Cardiac ventricle fibroblast (primary cell): ENCODE measurements around the gene INTS1. TPM values are rescaled to one million over a fixed set of nuclear protein-coding genes. Genes with fewer than 3 reads are reported as not detected.

Experiments used
- total RNA-seq: library from RNA; depleted of rRNA; stranded (reverse); fragments of >200 nt; gene quantifications from 2 replicates; pipeline ENCODE4 v1.2.3, GENCODE V29; 2015

Gene INTS1, protein sequence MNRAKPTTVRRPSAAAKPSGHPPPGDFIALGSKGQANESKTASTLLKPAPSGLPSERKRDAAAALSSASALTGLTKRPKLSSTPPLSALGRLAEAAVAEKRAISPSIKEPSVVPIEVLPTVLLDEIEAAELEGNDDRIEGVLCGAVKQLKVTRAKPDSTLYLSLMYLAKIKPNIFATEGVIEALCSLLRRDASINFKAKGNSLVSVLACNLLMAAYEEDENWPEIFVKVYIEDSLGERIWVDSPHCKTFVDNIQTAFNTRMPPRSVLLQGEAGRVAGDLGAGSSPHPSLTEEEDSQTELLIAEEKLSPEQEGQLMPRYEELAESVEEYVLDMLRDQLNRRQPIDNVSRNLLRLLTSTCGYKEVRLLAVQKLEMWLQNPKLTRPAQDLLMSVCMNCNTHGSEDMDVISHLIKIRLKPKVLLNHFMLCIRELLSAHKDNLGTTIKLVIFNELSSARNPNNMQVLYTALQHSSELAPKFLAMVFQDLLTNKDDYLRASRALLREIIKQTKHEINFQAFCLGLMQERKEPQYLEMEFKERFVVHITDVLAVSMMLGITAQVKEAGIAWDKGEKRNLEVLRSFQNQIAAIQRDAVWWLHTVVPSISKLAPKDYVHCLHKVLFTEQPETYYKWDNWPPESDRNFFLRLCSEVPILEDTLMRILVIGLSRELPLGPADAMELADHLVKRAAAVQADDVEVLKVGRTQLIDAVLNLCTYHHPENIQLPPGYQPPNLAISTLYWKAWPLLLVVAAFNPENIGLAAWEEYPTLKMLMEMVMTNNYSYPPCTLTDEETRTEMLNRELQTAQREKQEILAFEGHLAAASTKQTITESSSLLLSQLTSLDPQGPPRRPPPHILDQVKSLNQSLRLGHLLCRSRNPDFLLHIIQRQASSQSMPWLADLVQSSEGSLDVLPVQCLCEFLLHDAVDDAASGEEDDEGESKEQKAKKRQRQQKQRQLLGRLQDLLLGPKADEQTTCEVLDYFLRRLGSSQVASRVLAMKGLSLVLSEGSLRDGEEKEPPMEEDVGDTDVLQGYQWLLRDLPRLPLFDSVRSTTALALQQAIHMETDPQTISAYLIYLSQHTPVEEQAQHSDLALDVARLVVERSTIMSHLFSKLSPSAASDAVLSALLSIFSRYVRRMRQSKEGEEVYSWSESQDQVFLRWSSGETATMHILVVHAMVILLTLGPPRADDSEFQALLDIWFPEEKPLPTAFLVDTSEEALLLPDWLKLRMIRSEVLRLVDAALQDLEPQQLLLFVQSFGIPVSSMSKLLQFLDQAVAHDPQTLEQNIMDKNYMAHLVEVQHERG (N-terminal part only)
- 37.3 and 39.6 TPM in 2 replicates for total RNA-seq

DNA sequence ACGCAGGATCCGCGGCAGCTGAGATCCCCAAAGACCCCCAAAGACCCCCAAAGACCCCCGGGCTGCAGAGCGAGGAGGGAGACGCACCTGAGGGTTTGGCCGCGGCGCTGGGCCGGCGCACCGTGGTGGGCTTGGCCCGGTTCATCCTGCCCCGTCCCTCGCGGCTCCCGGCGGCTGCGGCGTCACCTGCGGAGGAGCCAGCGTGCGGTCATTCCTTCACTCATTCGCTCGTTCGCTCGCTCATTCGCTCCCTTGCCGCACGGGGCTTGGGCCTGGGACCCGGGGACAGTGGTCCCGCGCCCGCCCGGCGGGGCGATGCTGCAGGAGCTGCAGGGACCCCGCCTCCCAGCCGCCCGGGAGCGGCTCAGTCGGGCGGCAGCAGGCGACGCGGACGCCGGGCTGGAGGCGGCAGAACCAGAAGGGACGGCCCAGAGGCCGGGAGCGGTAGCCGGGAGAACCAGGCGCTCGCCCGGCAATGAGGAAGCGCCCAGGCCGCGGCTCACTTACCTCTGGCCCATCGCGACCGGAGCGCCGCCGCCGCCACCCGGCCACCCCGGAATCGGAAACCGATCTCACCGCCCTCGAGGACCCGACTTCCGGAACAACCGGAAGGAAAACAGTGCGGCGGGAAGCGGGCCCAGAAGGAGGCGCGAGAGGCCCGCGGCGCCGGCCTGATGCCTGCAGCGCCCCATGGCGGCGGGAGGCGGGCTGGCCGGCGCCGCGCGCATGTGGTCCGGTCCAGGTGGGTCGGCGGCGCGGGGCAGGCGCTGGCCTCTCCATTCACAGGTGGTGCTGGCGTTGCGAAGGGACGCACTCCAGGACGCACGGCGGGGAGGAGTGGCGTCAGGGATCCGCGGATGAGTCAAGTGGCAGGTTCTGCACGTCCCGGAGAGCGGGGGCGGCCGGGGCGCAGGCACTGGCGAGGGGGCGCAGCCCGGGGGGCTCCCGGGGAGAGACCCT is at the start of gene INTS1:
TSS of gene INTS1 (minus strand) at position 574 of the 960 bp plus-strand sequence. CDS start at position 145, 429 bp downstream.

DNA sequence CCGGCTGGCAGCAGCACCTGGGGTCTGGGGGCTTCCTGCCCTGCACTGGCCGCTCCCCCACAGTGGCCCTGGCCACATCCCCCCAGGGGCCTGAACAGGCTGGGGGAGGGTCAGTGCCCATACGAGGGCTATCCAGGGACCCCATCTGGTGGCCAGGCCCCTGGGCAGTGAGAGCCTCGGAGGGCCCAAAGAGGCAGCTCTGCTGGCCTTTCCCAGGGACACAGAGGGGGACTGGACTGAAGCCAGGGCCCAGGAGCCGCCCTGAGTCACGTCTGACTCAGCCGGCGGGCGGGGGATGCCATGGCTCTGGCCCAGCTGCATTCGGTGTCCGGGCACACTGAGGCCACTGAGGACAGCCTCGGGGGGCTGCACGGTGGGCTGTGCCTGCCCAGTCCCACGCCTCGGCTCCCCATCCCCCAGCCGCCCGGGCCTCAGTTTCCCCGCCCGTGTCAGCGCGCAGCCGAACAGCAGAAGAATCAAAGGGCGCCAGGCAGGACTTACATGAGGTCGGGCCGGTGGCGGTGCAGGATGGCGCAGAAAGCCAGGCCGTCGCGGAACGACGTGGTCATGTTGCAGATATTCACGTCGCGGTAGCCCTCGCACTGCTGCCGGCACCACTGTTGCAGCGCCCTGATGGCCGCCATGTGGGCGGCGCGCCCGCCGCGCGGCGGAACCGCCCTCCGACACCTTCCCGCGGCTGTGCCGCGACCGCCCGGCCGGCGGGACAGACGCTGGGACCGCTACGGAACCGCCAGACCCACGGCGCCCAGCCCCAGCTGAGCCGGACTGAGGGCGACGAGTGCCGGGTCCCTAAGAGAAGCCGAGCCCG is 45.3 kb downstream of the INTS1 start, which contains the start of gene MICALL2:
TSS of gene MICALL2 (minus strand) at position 788 of the 829 bp plus-strand sequence. CDS start at position 644, 144 bp downstream.

Other genes with a start within 250 kb of the INTS1 start
- 18.1 and 19.1 TPM in 2 replicates for gene MICALL2, start 44.9 kb downstream of the INTS1 start, total RNA-seq
- 5.1 and 12.4 TPM in 2 replicates for gene MAFK, start 26.3 kb upstream of the INTS1 start, total RNA-seq
- gene TMEM184A, start 51.8 kb upstream of the INTS1 start, total RNA-seq = not detected in 2 replicates
- gene PSMG3, start 65.6 kb upstream of the INTS1 start, total RNA-seq = 40.9 and 41.4 TPM in 2 replicates
- gene ELFN1, start 165.9 kb upstream of the INTS1 start, total RNA-seq = 0.68 and 1.1 TPM in 2 replicates